ENCODE data around the gene KIF18B.

KIF18B gene

GRCh38 chr17:44983563-44983962 lies 36.0 kb upstream of the KIF18B start:
- DNase-seq (ENCODE audit: low read depth, low spot score): no peak
- no peak overlapping the region for H3K9ac ChIP-seq (ENCODE audit: insufficient read length)

GRCh38 chr17:44982113-44982702 lies 34.6 kb upstream of the KIF18B start:
- no peak overlapping the region for H3K9ac ChIP-seq (ENCODE audit: insufficient read length)
- no peak overlapping the region for H3K27ac ChIP-seq
- no peaks in the 10 kb centered on the region for H3K36me3 ChIP-seq (ENCODE audit: insufficient read depth, low read length)
- no peaks in the 10 kb centered on the region for H3K9me3 ChIP-seq (ENCODE audit: low read depth, low read length)
- H3K4me3 ChIP-seq: no peak overlapping the region
- TF ChIP-seq POLR2AphosphoS5 (IDR thresholded peaks at IDR 0.05; ENCODE audit: borderline replicate concordance, low read depth, low read length) (no peak), FOXP2 (optimal IDR thresholded peaks at IDR 0.05; ENCODE audit: control extremely low read depth, extremely low read length, insufficient read depth) (no peak), EZH2 (IDR thresholded peaks at IDR 0.05) (no peak)
- DNase-seq (ENCODE audit: low read depth, low spot score): no peak

More at GRCh38 chr17:44983563-44983962, 36.0 kb upstream of the KIF18B start:
- no peaks in the 10 kb centered on the region for H3K9me3 ChIP-seq (ENCODE audit: low read depth, low read length)
- H3K27ac ChIP-seq: no peak overlapping the region
- H3K4me3 ChIP-seq: no peak overlapping the region
- TF ChIP-seq POLR2AphosphoS5 (IDR thresholded peaks at IDR 0.05; ENCODE audit: borderline replicate concordance, low read depth, low read length): no peak
- no peak for TF ChIP-seq EZH2 (IDR thresholded peaks at IDR 0.05)
- no peak for TF ChIP-seq FOXP2 (optimal IDR thresholded peaks at IDR 0.05; ENCODE audit: control extremely low read depth, extremely low read length, insufficient read depth)
- no peaks in the 10 kb centered on the region for H3K36me3 ChIP-seq (ENCODE audit: insufficient read depth, low read length)

GRCh38 chr17:44981221-44981968 lies 33.8 kb upstream of the KIF18B start:
- TF ChIP-seq EZH2 (IDR thresholded peaks at IDR 0.05): no peak
- no peak for TF ChIP-seq FOXP2 (optimal IDR thresholded peaks at IDR 0.05; ENCODE audit: control extremely low read depth, extremely low read length, insufficient read depth)
- no peak for TF ChIP-seq POLR2AphosphoS5 (IDR thresholded peaks at IDR 0.05; ENCODE audit: borderline replicate concordance, low read depth, low read length)
- Histone ChIP-seq H3K9ac (ENCODE audit: insufficient read length) (no peak overlapping the region), H3K27ac (no peak overlapping the region), H3K9me3 (ENCODE audit: low read depth, low read length) (no peaks in the 10 kb centered on the region), H3K4me3 (no peak overlapping the region), H3K36me3 (ENCODE audit: insufficient read depth, low read length) (no peaks in the 10 kb centered on the region)
- no peak for DNase-seq (ENCODE audit: low read depth, low spot score)

- Histone ChIP-seq H3K36me3 (ENCODE audit: insufficient read depth, low read length) (no peaks in the 10 kb centered on the region), H3K9ac (ENCODE audit: insufficient read length) (no peak overlapping the region), H3K9me3 (ENCODE audit: low read depth, low read length) (no peaks in the 10 kb centered on the region), H3K4me3 (no peak overlapping the region), H3K27ac (no peak overlapping the region)
- TF ChIP-seq FOXP2 (optimal IDR thresholded peaks at IDR 0.05; ENCODE audit: control extremely low read depth, extremely low read length, insufficient read depth) (no peak), EZH2 (IDR thresholded peaks at IDR 0.05) (no peak), POLR2AphosphoS5 (IDR thresholded peaks at IDR 0.05; ENCODE audit: borderline replicate concordance, low read depth, low read length) (no peak)
- no peak for DNase-seq (ENCODE audit: low read depth, low spot score)
These were observed 31.9 kb upstream of the KIF18B start for GRCh38 chr17:44979426-44979995.

GRCh38 chr17:44978807-44979206 lies 31.2 kb upstream of the KIF18B start:
- Histone ChIP-seq H3K27ac (no peak overlapping the region), H3K4me3 (no peak overlapping the region), H3K36me3 (ENCODE audit: insufficient read depth, low read length) (no peaks in the 10 kb centered on the region), H3K9ac (ENCODE audit: insufficient read length) (no peak overlapping the region), H3K9me3 (ENCODE audit: low read depth, low read length) (no peaks in the 10 kb centered on the region)
- no peak for DNase-seq (ENCODE audit: low read depth, low spot score)
- TF ChIP-seq EZH2 (IDR thresholded peaks at IDR 0.05): no peak
- no peak for TF ChIP-seq FOXP2 (optimal IDR thresholded peaks at IDR 0.05; ENCODE audit: control extremely low read depth, extremely low read length, insufficient read depth)
- no peak for TF ChIP-seq POLR2AphosphoS5 (IDR thresholded peaks at IDR 0.05; ENCODE audit: borderline replicate concordance, low read depth, low read length)

- no peak for DNase-seq (ENCODE audit: low read depth, low spot score)
- H3K9ac ChIP-seq (ENCODE audit: insufficient read length): no peak overlapping the region
These were observed 30.4 kb upstream of the KIF18B start for GRCh38 chr17:44977814-44978550.

GRCh38 chr17:44977065-44977464 lies 29.5 kb upstream of the KIF18B start:
- no peak overlapping the region for H3K4me3 ChIP-seq
- H3K9me3 ChIP-seq (ENCODE audit: low read depth, low read length): no peaks in the 10 kb centered on the region
- H3K27ac ChIP-seq: no peak overlapping the region
- no peak for TF ChIP-seq FOXP2 (optimal IDR thresholded peaks at IDR 0.05; ENCODE audit: control extremely low read depth, extremely low read length, insufficient read depth)
- TF ChIP-seq POLR2AphosphoS5 (IDR thresholded peaks at IDR 0.05; ENCODE audit: borderline replicate concordance, low read depth, low read length): no peak
- TF ChIP-seq EZH2 (IDR thresholded peaks at IDR 0.05): no peak
- no peak overlapping the region for H3K9ac ChIP-seq (ENCODE audit: insufficient read length)
- H3K36me3 ChIP-seq (ENCODE audit: insufficient read depth, low read length): no peaks in the 10 kb centered on the region
- no peak for DNase-seq (ENCODE audit: low read depth, low spot score)

More at GRCh38 chr17:44977814-44978550, 30.4 kb upstream of the KIF18B start:
- no peaks in the 10 kb centered on the region for H3K36me3 ChIP-seq (ENCODE audit: insufficient read depth, low read length)
- H3K9me3 ChIP-seq (ENCODE audit: low read depth, low read length): no peaks in the 10 kb centered on the region
- H3K4me3 ChIP-seq: no peak overlapping the region
- no peak overlapping the region for H3K27ac ChIP-seq
- TF ChIP-seq FOXP2 (optimal IDR thresholded peaks at IDR 0.05; ENCODE audit: control extremely low read depth, extremely low read length, insufficient read depth) (no peak), POLR2AphosphoS5 (IDR thresholded peaks at IDR 0.05; ENCODE audit: borderline replicate concordance, low read depth, low read length) (no peak), EZH2 (IDR thresholded peaks at IDR 0.05) (no peak)

- no peak overlapping the region for H3K27ac ChIP-seq
- no peaks in the 10 kb centered on the region for H3K9me3 ChIP-seq (ENCODE audit: low read depth, low read length)
- no peak overlapping the region for H3K9ac ChIP-seq (ENCODE audit: insufficient read length)
These were observed 28.6 kb upstream of the KIF18B start for GRCh38 chr17:44976206-44976605.

More at GRCh38 chr17:44976206-44976605, 28.6 kb upstream of the KIF18B start:
- no peak for DNase-seq (ENCODE audit: low read depth, low spot score)
- Histone ChIP-seq H3K4me3 (no peak overlapping the region), H3K36me3 (ENCODE audit: insufficient read depth, low read length) (no peaks in the 10 kb centered on the region)
- TF ChIP-seq FOXP2 (optimal IDR thresholded peaks at IDR 0.05; ENCODE audit: control extremely low read depth, extremely low read length, insufficient read depth): no peak
- no peak for TF ChIP-seq POLR2AphosphoS5 (IDR thresholded peaks at IDR 0.05; ENCODE audit: borderline replicate concordance, low read depth, low read length)
- TF ChIP-seq EZH2 (IDR thresholded peaks at IDR 0.05): no peak

Measured in SK-N-MC (cell line).